H1 (cell line): ENCODE data around the gene ARFRP1. TPM values are rescaled to one million over a fixed set of nuclear protein-coding genes. Genes with fewer than 3 reads are reported as not detected.

Experiments
- CTCF ChIA-PET: fragments of 300-600 bp; sonication (Branson Sonifier 250); formaldehyde crosslinking; loops from one replicate; lab custom pipeline; 2021; ENCODE audit not compliant: partially characterized antibody; lab: Charles Lee
- POLR2A ChIA-PET: fragments of 300-600 bp; sonication (Branson Sonifier 250); formaldehyde crosslinking; loops from one replicate; lab custom pipeline; 2021; ENCODE audit warnings: inconsistent platforms; ENCODE audit not compliant: partially characterized antibody; lab: Charles Lee
- DNase-seq, 2 experiments: peaks; one replicate each; pipeline versions ENCODE4 v3.0.0 to v3.0.0-alpha.2; 2010 to 2022; ENCODE audit warnings: low spot score in 2 of 2, low read depth in 1 of 2, mixed read lengths in 1 of 2
- FAIRE-seq: peaks from 2 replicates; lab custom pipeline; 2011; peaks lifted over from hg19 to GRCh38; lab: Jason Lieb, UNC
- H2AFZ ChIP-seq: 2 replicates; pipeline ENCODE4 v1.8.1; 2012; ENCODE audit warnings: low read length, inconsistent platforms
- H2AK5ac ChIP-seq: 2 replicates; pipeline ENCODE4 v1.6.1; 2013; ENCODE audit warnings: low read depth, low read length
- H2BK120ac ChIP-seq: replicated peaks from 2 replicates; pipeline ENCODE3; 2013; ENCODE audit warnings: low read depth, low read length, inconsistent platforms
- H2BK12ac ChIP-seq: 2 replicates; pipeline ENCODE4 v1.6.1; 2013; ENCODE audit warnings: low read depth, low read length
- H2BK15ac ChIP-seq: 2 replicates; pipeline ENCODE4 v1.6.1; 2013; ENCODE audit warnings: low read length
- H2BK20ac ChIP-seq: 2 replicates; pipeline ENCODE4 v1.6.1; 2013; ENCODE audit warnings: low read length
- H2BK5ac ChIP-seq: 2 replicates; pipeline ENCODE4 v1.6.1; 2013; ENCODE audit warnings: low read depth, low read length
- H3K14ac ChIP-seq: 2 replicates; pipeline ENCODE4 v1.6.1; 2013; ENCODE audit warnings: inconsistent platforms; ENCODE audit not compliant: insufficient read length
- H3K18ac ChIP-seq: 2 replicates; pipeline ENCODE4 v1.6.1; 2013; ENCODE audit warnings: low read length; ENCODE audit errors: extremely low read depth
- H3K23ac ChIP-seq: 2 replicates; pipeline ENCODE4 v1.6.1; 2013; ENCODE audit warnings: inconsistent platforms; ENCODE audit not compliant: insufficient read length
- H3K23me2 ChIP-seq: 2 replicates; pipeline ENCODE4 v1.6.1; 2013; ENCODE audit warnings: low read depth, low read length
- H3K27ac ChIP-seq: 2 replicates; pipeline ENCODE4 v1.6.1; 2011; ENCODE audit warnings: low read depth, low read length, inconsistent platforms
- H3K27me3 ChIP-seq, 4 experiments: replicated peaks in 1 of 4; 1 replicate in 1 of 4; 2 replicates in 3 of 4; pipeline versions ENCODE4 v1.6.1 to v1.8.1; 2011 to 2013; ENCODE audit warnings: low read length in 3 of 4, mild to moderate bottlenecking in 3 of 4, inconsistent platforms in 2 of 4, mixed read lengths in 2 of 4, moderate library complexity in 1 of 4; ENCODE audit not compliant: control insufficient read depth in 3 of 4, insufficient read depth in 3 of 4; ENCODE audit errors: extremely low read depth in 1 of 4
- H3K36me3 ChIP-seq, 4 experiments: 2 replicates each; pipeline versions ENCODE4 v1.6.1 to v1.8.1; 2011 to 2013; ENCODE audit warnings: mild to moderate bottlenecking in 4 of 4, low read length in 3 of 4, moderate library complexity in 2 of 4, control low read depth in 1 of 4, inconsistent platforms in 1 of 4; ENCODE audit not compliant: insufficient read depth in 4 of 4, control insufficient read depth in 2 of 4
- H3K4ac ChIP-seq: replicated peaks from 2 replicates; pipeline ENCODE3; 2013; ENCODE audit warnings: low read length, low read depth, mixed read lengths, inconsistent platforms; ENCODE audit not compliant: insufficient read length
- H3K4me1 ChIP-seq, 4 experiments: replicated peaks in 1 of 4; 1 replicate in 1 of 4; 2 replicates in 3 of 4; pipeline versions ENCODE4 v1.6.1 to v1.8.1; 2011 to 2013; ENCODE audit warnings: low read length in 3 of 4, inconsistent platforms in 2 of 4, mixed read lengths in 1 of 4; ENCODE audit not compliant: insufficient read depth in 4 of 4, control insufficient read depth in 3 of 4
- H3K4me2 ChIP-seq, 2 experiments: 2 replicates each; pipeline versions ENCODE4 v1.6.1 to v1.8.1; 2011 to 2013; ENCODE audit warnings: low read depth in 2 of 2, low read length in 2 of 2, control low read depth in 1 of 2, inconsistent platforms in 1 of 2, mild to moderate bottlenecking in 1 of 2; ENCODE audit not compliant: insufficient read depth in 1 of 2
- H3K4me3 ChIP-seq, 4 experiments: fragments of 200-600, 300-600 bp in 1 of 4; sonication (generic), shearing (Covaris generic), sonication (Bioruptor Twin) in 1 of 4; 2 replicates each; pipeline versions ENCODE4 v1.5.1 to v1.8.1; 2011 to 2016; ENCODE audit warnings: low read length in 4 of 4, low read depth in 3 of 4, control low read depth in 2 of 4, inconsistent platforms in 2 of 4, mild to moderate bottlenecking in 2 of 4, mixed read lengths in 1 of 4, moderate library complexity in 1 of 4; ENCODE audit not compliant: insufficient read depth in 2 of 4; ENCODE audit errors: extremely low read depth in 1 of 4
- H3K56ac ChIP-seq: replicated peaks from 2 replicates; pipeline ENCODE3; 2013; ENCODE audit warnings: low read depth, mild to moderate bottlenecking, mixed read lengths, low read length, inconsistent platforms; ENCODE audit not compliant: insufficient read length
- H3K79me1 ChIP-seq: 2 replicates; pipeline ENCODE4 v1.6.1; 2013; ENCODE audit warnings: low read depth, low read length, control low read depth
- H3K79me2 ChIP-seq, 2 experiments: 2 replicates each; pipeline versions ENCODE4 v1.6.1 to v1.8.1; 2012 to 2013; ENCODE audit warnings: low read length in 2 of 2, mild to moderate bottlenecking in 2 of 2, inconsistent platforms in 1 of 2; ENCODE audit not compliant: insufficient read depth in 2 of 2, control insufficient read depth in 1 of 2
- H3K9ac ChIP-seq, 4 experiments: replicated peaks in 1 of 4; 1 replicate in 1 of 4; 2 replicates in 3 of 4; pipeline versions ENCODE4 v1.6.1 to v1.8.1; 2011 to 2013; ENCODE audit warnings: low read depth in 3 of 4, low read length in 3 of 4, control low read depth in 2 of 4, mild to moderate bottlenecking in 2 of 4, moderate library complexity in 2 of 4, inconsistent platforms in 1 of 4; ENCODE audit errors: extremely low read depth in 1 of 4
- H3K9me3 ChIP-seq, 2 experiments: 2 replicates each; pipeline versions ENCODE4 v1.6.1 to v1.8.1; 2012 to 2013; ENCODE audit warnings: mild to moderate bottlenecking in 2 of 2, moderate library complexity in 2 of 2, control low read depth in 1 of 2, inconsistent platforms in 1 of 2, low read depth in 1 of 2, low read length in 1 of 2, mixed read lengths in 1 of 2; ENCODE audit not compliant: insufficient read depth in 2 of 2
- H4K20me1 ChIP-seq, 2 experiments: replicated peaks in 1 of 2; 2 replicates each; pipeline versions ENCODE3 to v1.8.1; 2011 to 2013; ENCODE audit warnings: inconsistent platforms in 2 of 2, low read length in 2 of 2, mild to moderate bottlenecking in 1 of 2; ENCODE audit not compliant: insufficient read depth in 2 of 2, control insufficient read depth in 1 of 2
- H4K5ac ChIP-seq: 2 replicates; pipeline ENCODE4 v1.6.1; 2013; ENCODE audit warnings: low read length, low read depth, mixed read lengths, inconsistent platforms; ENCODE audit not compliant: insufficient read length
- H4K8ac ChIP-seq: 2 replicates; pipeline ENCODE4 v1.8.0; 2013; ENCODE audit warnings: mild to moderate bottlenecking, moderate library complexity, low read length, inconsistent platforms; ENCODE audit not compliant: insufficient read depth; ENCODE audit errors: extremely low read depth
- H4K91ac ChIP-seq: replicated peaks from 2 replicates; pipeline ENCODE3; 2013; ENCODE audit warnings: low read length, mixed read lengths, inconsistent platforms; ENCODE audit not compliant: insufficient read length
- FOSL1 ChIP-seq: IDR thresholded peaks from 2 replicates; pipeline ENCODE4 v1.6.1; 2011; ENCODE audit warnings: mild to moderate bottlenecking, low read depth, low read length, moderate library complexity; ENCODE audit not compliant: insufficient read depth
- GTF2F1 ChIP-seq: IDR thresholded peaks from 2 replicates; pipeline ENCODE4 v1.6.1; 2012; ENCODE audit warnings: low read depth, low read length, improper control_type of control experiment, borderline replicate concordance
- HDAC2 ChIP-seq, 2 experiments: fragments of 300-600 bp in 1 of 2; sonication (generic) in 1 of 2; IDR thresholded peaks; 2 replicates each; pipeline ENCODE4 v1.6.1; 2011 to 2012; ENCODE audit warnings: low read depth in 2 of 2, low read length in 2 of 2, mild to moderate bottlenecking in 2 of 2, moderate library complexity in 2 of 2, borderline replicate concordance in 1 of 2, inconsistent platforms in 1 of 2
- SAP30 ChIP-seq: fragments of 300-600 bp; sonication (generic); IDR thresholded peaks from 2 replicates; pipeline ENCODE4 v1.7.1; 2012; ENCODE audit warnings: low read length, moderate library complexity, mild to moderate bottlenecking, inconsistent platforms; ENCODE audit not compliant: insufficient read depth, insufficient replicate concordance
- WGBS, 2 experiments: shearing (Covaris generic) in 1 of 2; methylation state at CpG; one replicate each; pipeline versions ENCODE4 v1.1.6 to v1.1.7; 2013 to 2015; ENCODE audit warnings: low lambda C conversion rate in 2 of 2, mixed read lengths in 2 of 2, inconsistent platforms in 1 of 2, low coverage in 1 of 2, missing lambda C conversion rate in 1 of 2; ENCODE audit not compliant: insufficient replicate concordance in 2 of 2, insufficient coverage in 1 of 2, insufficient read length in 1 of 2; ENCODE audit errors: extremely low coverage in 1 of 2, missing lambda C conversion rate in 1 of 2; 5-methylcytosine and 5-hydroxymethylcytosine counted together
- polyA plus RNA-seq, 7 experiments: library from polyadenylated mRNA; depleted of rRNA in 3 of 7; stranded (reverse) in 5 of 7; unstranded in 2 of 7; fragments of >200 nt in 5 of 7; fragments of 200-250 nt in 2 of 7; gene quantifications; 1 replicate in 5 of 7; 2 replicates in 1 of 7; 4 replicates in 1 of 7; pipeline versions ENCODE4 v1.2.1 to v1.2.3, GENCODE V29; 2011 to 2013; ENCODE audit warnings: missing spikeins in 2 of 7, mixed read lengths in 2 of 7
- total RNA-seq: library from RNA; stranded (reverse); fragmentation: NEBNext Ultra II Directional; extraction: Animal tissue kit (Norgen Biotek cat#: 25700); gene quantifications from 2 replicates; pipeline ENCODE4 v1.2.1, GENCODE V29; 2021

Gene ARFRP1
- total and polyA plus RNA-seq, 2 of the 8 experiments (the other 6 are each of a cell fraction or from before 2014, with no cell fraction given), result 12.9 to 22.9 TPM

- CTCF ChIA-PET, result interaction anchor here (0.6 to 1.5 kb wide), 4 partner anchors 12 to 312 kb away, joined by 3 to 4 read pairs (median 3); partner anchors contain the start of gene LIME1
Measured at GRCh38 chr20:63748934-63749270, 41.1 kb upstream of the ARFRP1 start.

More at GRCh38 chr20:63748934-63749270, 41.1 kb upstream of the ARFRP1 start:
- Histone ChIP-seq H3K27ac (no peak overlapping the region), H3K9ac (no peak overlapping the region), H3K4me2 (no peak overlapping the region), H2BK12ac (no peak overlapping the region), H4K91ac (no peak overlapping the region), H2AK5ac (no peak overlapping the region), H2BK5ac (no peak overlapping the region), H3K23me2 (no peaks in the 10 kb centered on the region), H2AFZ (no peak overlapping the region), H2BK15ac (no peak overlapping the region), H4K5ac (no peak overlapping the region), H3K9me3 (no peaks in the 10 kb centered on the region), H3K14ac (no peak overlapping the region), H3K36me3 (peaks cover 0 to 3% (median 1%) of the 10 kb centered on the region in 4 experiments; a peak in 3 of 8 replicates), H3K79me2 (no peaks in the 10 kb centered on the region), H2BK20ac (no peak overlapping the region), H4K8ac (no peak overlapping the region), H3K27me3 (no peaks in the 10 kb centered on the region), H3K56ac (no peak overlapping the region), H3K79me1 (no peaks in the 10 kb centered on the region; the same call in 1 of the 2 replicates), H2BK120ac (no peak overlapping the region), H3K18ac (no peak overlapping the region), H3K4ac (no peak overlapping the region), H3K4me3 (no peak overlapping the region), H4K20me1 (peaks cover 0 to 3% of the 10 kb centered on the region in 2 experiments), H3K23ac (no peak overlapping the region), H3K4me1 (peaks cover 0 to 20% (median 4%) of the 10 kb centered on the region in 4 experiments; a peak in 6 of 7 replicates)
- no peak for DNase-seq
- 90% methylated on average over 11 of the region's 11 CpGs; no CpG with 5 or more reads in 1 of the 2 experiments for WGBS, 2 experiments
- no peak for TF ChIP-seq FOSL1
- TF ChIP-seq SAP30, result no peak
- TF ChIP-seq HDAC2 (IDR thresholded peaks at IDR 0.05; ENCODE audit: borderline replicate concordance in 1 of 2, low read depth in 2 of 2, low read length in 2 of 2), result no peak
- TF ChIP-seq GTF2F1, result no peak
- FAIRE-seq, result no peak
- POLR2A ChIA-PET, result interaction anchor here (4.5 kb wide), 1 partner anchor 8 kb away, joined by 23 read pairs; no protein-coding TSS in a partner anchor
